GM12878 (cell line): ENCODE results near the gene PRAC2. TPM values are rescaled to one million over a fixed set of nuclear protein-coding genes. Genes with fewer than 3 reads are reported as not detected.

Source experiments
- ATAC-seq: fragments of 200-7000 bp; cut with Tn5 transposase; 3 replicates; pipeline ENCODE4 v1.9.1; 2020; ENCODE audit warnings: mild to moderate bottlenecking, moderate library complexity
- BruUV-seq: library from RNA; stranded (reverse); fragments of 400-500 nt; replicated peaks from 2 replicates; lab custom pipeline; 2021; lab: Mats Ljungman, UMichigan
- CTCF ChIA-PET: fragments of 300-600 bp; sonication (Branson Sonifier 250); formaldehyde crosslinking; extraction: SDS; loops from one replicate; lab custom pipeline; 2021; ENCODE audit warnings: inconsistent platforms; lab: Yijun Ruan, JAX
- POLR2A ChIA-PET: fragments of 350-600 bp; formaldehyde crosslinking; extraction: SDS; loops from one replicate; lab custom pipeline; 2021; ENCODE audit warnings: inconsistent platforms; lab: Charles Lee
- RAD21 ChIA-PET: fragments of 300-600 bp; sonication (Branson Sonifier 250); formaldehyde crosslinking; loops from one replicate; lab custom pipeline; 2023; ENCODE audit warnings: antibody characterized with exemption; ENCODE audit not compliant: unreplicated experiment; lab: Charles Lee
- SMC1A ChIA-PET: fragments of 300-600 bp; sonication (Branson Sonifier 250); formaldehyde crosslinking; loops from one replicate; lab custom pipeline; 2023; ENCODE audit not compliant: unreplicated experiment, uncharacterized antibody; lab: Charles Lee
- DNase-seq: peaks from one replicate; pipeline ENCODE4 v3.0.0-alpha.2; 2011; ENCODE audit warnings: low read depth, low spot score
- FAIRE-seq: peaks from 3 replicates; lab custom pipeline; 2011; peaks lifted over from hg19 to GRCh38; lab: Jason Lieb, UNC
- H2AFZ ChIP-seq: 2 replicates; pipeline ENCODE4 v1.6.0; 2011; ENCODE audit warnings: low read depth, low read length, control low read depth; ENCODE audit not compliant: control insufficient read depth
- H3K27ac ChIP-seq: 2 replicates; pipeline ENCODE4 v1.5.1; 2011; ENCODE audit warnings: control low read depth; ENCODE audit not compliant: control insufficient read depth, insufficient read depth
- H3K27me3 ChIP-seq, 2 experiments: replicated peaks in 1 of 2; 2 replicates each; pipeline versions ENCODE4 v1.6.0 to v1.6.1; 2011; ENCODE audit warnings: low read length in 1 of 2; ENCODE audit not compliant: control insufficient read depth in 2 of 2, insufficient read depth in 2 of 2
- H3K36me3 ChIP-seq, 2 experiments: 2 replicates each; pipeline ENCODE4 v1.5.1; 2011; ENCODE audit warnings: low read length in 1 of 2; ENCODE audit not compliant: control insufficient read depth in 2 of 2, insufficient read depth in 2 of 2
- H3K4me1 ChIP-seq: 2 replicates; pipeline ENCODE4 v1.6.1; 2011; ENCODE audit warnings: mild to moderate bottlenecking, low read length, moderate library complexity, mixed read lengths; ENCODE audit not compliant: control insufficient read depth, insufficient read depth
- H3K4me2 ChIP-seq: 2 replicates; pipeline ENCODE4 v1.6.0; 2011; ENCODE audit warnings: control low read depth; ENCODE audit not compliant: control insufficient read depth, insufficient read depth
- H3K4me3 ChIP-seq: fragments of 200-600 bp; sonication (generic); 2 replicates; pipeline ENCODE4 v1.5.1; 2016
- H3K79me2 ChIP-seq: 2 replicates; pipeline ENCODE4 v1.6.0; 2011; ENCODE audit warnings: low read length; ENCODE audit not compliant: control insufficient read depth, insufficient read depth
- H3K9ac ChIP-seq: 2 replicates; pipeline ENCODE4 v1.8.0; 2011; ENCODE audit warnings: low read length, control low read depth, mixed read lengths; ENCODE audit not compliant: control insufficient read depth, insufficient read depth
- H3K9me3 ChIP-seq: replicated peaks from 3 replicates; pipeline ENCODE4 v1.5.1; 2011; ENCODE audit warnings: mild to moderate bottlenecking, low read length; ENCODE audit not compliant: control insufficient read depth, insufficient read depth
- H4K20me1 ChIP-seq: 2 replicates; pipeline ENCODE4 v1.6.0; 2011; ENCODE audit not compliant: control insufficient read depth, insufficient read depth
- BCL3 ChIP-seq: IDR thresholded peaks from 2 replicates; pipeline ENCODE4 v1.6.1; 2011; ENCODE audit warnings: borderline replicate concordance, low read depth, mild to moderate bottlenecking, moderate library complexity, low read length; ENCODE audit not compliant: insufficient read depth, poor library complexity, severe bottlenecking
- CEBPB ChIP-seq, 2 experiments: fragments of 150-350 bp in 1 of 2; IDR thresholded peaks; 2 replicates each; pipeline ENCODE4 v1.6.1; 2012 to 2014; ENCODE audit warnings: low read depth in 2 of 2, low read length in 2 of 2, borderline replicate concordance in 1 of 2, inconsistent platforms in 1 of 2
- FOS ChIP-seq: IDR thresholded peaks from 3 replicates; pipeline ENCODE4 v1.6.1; 2011; ENCODE audit warnings: borderline replicate concordance; ENCODE audit not compliant: insufficient read length; ENCODE audit errors: extremely low read depth
- IKZF2 ChIP-seq, 2 experiments: fragments of 450-650 bp; IDR thresholded peaks; 2 replicates each; pipeline ENCODE4 v1.6.1; 2017; ENCODE audit warnings: mild to moderate bottlenecking in 2 of 2, moderate library complexity in 2 of 2
- MAX ChIP-seq: IDR thresholded peaks from 2 replicates; pipeline ENCODE4 v1.6.1; 2012; ENCODE audit warnings: low read depth, low read length, improper control_type of control experiment
- NFIC ChIP-seq: IDR thresholded peaks from 2 replicates; pipeline ENCODE4 v1.6.1; 2012; ENCODE audit warnings: low read depth, mild to moderate bottlenecking, inconsistent platforms, low read length, moderate library complexity
- NFXL1 ChIP-seq: fragments of 450-650 bp; IDR thresholded peaks from 2 replicates; pipeline ENCODE4 v1.6.1; 2017; ENCODE audit warnings: antibody characterized with exemption, mild to moderate bottlenecking, borderline replicate concordance
- NFYA ChIP-seq: IDR thresholded peaks from 2 replicates; pipeline ENCODE4 v1.6.1; 2011; ENCODE audit warnings: low read depth, mild to moderate bottlenecking, low read length, improper control_type of control experiment, borderline replicate concordance
- NFYB ChIP-seq: IDR thresholded peaks from 2 replicates; pipeline ENCODE4 v1.6.1; 2011; ENCODE audit warnings: low read depth, mild to moderate bottlenecking, low read length, improper control_type of control experiment, moderate library complexity; ENCODE audit not compliant: insufficient read depth
- PBX3 ChIP-seq: IDR thresholded peaks from 2 replicates; pipeline ENCODE4 v1.6.1; 2011; ENCODE audit warnings: mild to moderate bottlenecking, low read depth, low read length, moderate library complexity; ENCODE audit not compliant: insufficient replicate concordance
- POLR2AphosphoS5 ChIP-seq: IDR thresholded peaks from 2 replicates; pipeline ENCODE4 v1.6.1; 2011; ENCODE audit warnings: mild to moderate bottlenecking, low read length, inconsistent platforms
- POU2F2 ChIP-seq: IDR thresholded peaks from 3 replicates; pipeline ENCODE4 v1.6.1; 2011; ENCODE audit warnings: low read depth, mild to moderate bottlenecking, low read length, borderline replicate concordance
- RELA ChIP-seq: fragments of 450-650 bp; IDR thresholded peaks from 2 replicates; pipeline ENCODE4 v1.8.0; 2014; ENCODE audit warnings: borderline replicate concordance; ENCODE audit not compliant: partially characterized antibody
- SMAD1 ChIP-seq: fragments of 450-650 bp; IDR thresholded peaks from 2 replicates; pipeline ENCODE4 v1.6.1; 2018; ENCODE audit warnings: mild to moderate bottlenecking, low read depth; ENCODE audit not compliant: partially characterized antibody
- SMARCA5 ChIP-seq: fragments of 450-650 bp; IDR thresholded peaks from 2 replicates; pipeline ENCODE4 v1.6.1; 2017; ENCODE audit warnings: mild to moderate bottlenecking
- SP1 ChIP-seq: IDR thresholded peaks from one replicate; pipeline ENCODE4 v1.6.1; 2011; ENCODE audit warnings: low read depth, low read length
- TBL1XR1 ChIP-seq: IDR thresholded peaks from 2 replicates; pipeline ENCODE4 v1.6.1; 2012; ENCODE audit warnings: low read depth, low read length, improper control_type of control experiment
- WGBS: methylation state at CpG from one replicate; pipeline ENCODE4 v1.1.6; 2016; ENCODE audit warnings: low lambda C conversion rate; ENCODE audit not compliant: insufficient replicate concordance, insufficient coverage; ENCODE audit errors: missing lambda C conversion rate; 5-methylcytosine and 5-hydroxymethylcytosine counted together
- in situ Hi-C: fragments of 300-500 bp; cut with MboI; formaldehyde crosslinking; loops from 9 replicates; pipeline ENCODE4 v1.14.3; 2018; ENCODE audit warnings: mixed read lengths
- intact Hi-C: fragments of 100-400 bp; cut with micrococcal nuclease; formaldehyde crosslinking; loops from one replicate; pipeline ENCODE4 v1.14.2; 2022; ENCODE audit not compliant: unreplicated experiment
- polyA plus RNA-seq, 11 experiments: library from polyadenylated mRNA; depleted of rRNA in 4 of 11; unstranded in 6 of 11; stranded (reverse) in 5 of 11; fragments of >200 nt; fragmentation: Nextera tagmentation in 4 of 11; fragmentation: Illumina TruSeq in 1 of 11; extraction: Ambion mirVana in 4 of 11; extraction: Trizol in 1 of 11; gene quantifications; 1 replicate in 1 of 11; 2 replicates in 10 of 11; pipeline versions ENCODE4 v1.2.1 to v1.2.3, GENCODE V29; 2011 to 2016; ENCODE audit warnings: inconsistent platforms in 2 of 11, missing spikeins in 2 of 11, low read depth in 1 of 11
- total RNA-seq, 4 experiments: library from RNA; depleted of rRNA in 3 of 4; stranded (reverse); fragments of >200 nt in 3 of 4; fragmentation: Illumina TruSeq in 1 of 4; extraction: Trizol in 1 of 4; gene quantifications; 2 replicates each; pipeline versions ENCODE4 v1.2.1 to v1.2.3, GENCODE V29; 2013 to 2021

PRAC2 gene
- total and polyA plus RNA-seq, 10 of the 15 experiments (the other 5 are each of a cell fraction or from before 2014, with no cell fraction given) = 0.31 TPM; not detected in 9

GRCh38 chr17:48676963-48677558, 45.9 kb upstream of the PRAC2 start (continued):
- no peak for TF ChIP-seq POU2F2
- no peak for TF ChIP-seq POLR2AphosphoS5
- no peak for TF ChIP-seq SP1
- no peak for TF ChIP-seq SMAD1
- no peak for TF ChIP-seq MAX
- TF ChIP-seq, all 136 proteins: peak for 0

GRCh38 chr17:48678141-48678971, 44.6 kb upstream of the PRAC2 start:
- H3K4me3 ChIP-seq = no peak overlapping the region
- ChIA-PET RAD21 (interaction anchor here (0.7 to 5.3 kb wide), 25 partner anchors 8 to 357 kb away, joined by 3 to 93 read pairs (median 5); partner anchors contain the start of genes ATP5MC1 and PRAC2), POLR2A (interaction anchor here (0.6 to 1.0 kb wide), 3 partner anchors 169 to 595 kb away, joined by 3 to 10 read pairs (median 5); no protein-coding TSS in a partner anchor), CTCF (interaction anchor here (0.6 to 10.0 kb wide), 68 partner anchors 8 to 774 kb away, joined by 3 to 271 read pairs (median 4); partner anchors contain the start of genes PRAC1, PRAC2 and TTLL6), SMC1A (interaction anchor here (0.6 to 5.5 kb wide), 26 partner anchors 10 to 357 kb away, joined by 3 to 77 read pairs (median 4); partner anchors contain the start of gene PRAC2)
- WGBS = 5% methylated on average over 35 of the region's 41 CpGs
- intact Hi-C loops (loop anchor here (1.0 to 2.0 kb wide), 4 partner anchors 46 to 354 kb away; no protein-coding TSS in a partner anchor), in situ Hi-C loops (loop anchor here (5.0 kb wide), 1 partner anchor 204 kb away; no protein-coding TSS in a partner anchor)
- no peaks in the 10 kb centered on the region for H3K79me2 ChIP-seq
- DNase-seq (peak; percentile 9), FAIRE-seq (no peak), ATAC-seq (peak; percentile 99)
- H3K27ac ChIP-seq = no peak overlapping the region
- 0 out of 2 replicates have a peak, but pooled peaks cover 2% of the 10 kb centered on the region for H3K4me1 ChIP-seq
- no peaks in the 10 kb centered on the region for H3K36me3 ChIP-seq
- no peaks in the 10 kb centered on the region for H4K20me1 ChIP-seq
- peak overlapping the region; percentile 24; the same call in 1 of the 2 replicates for H2AFZ ChIP-seq
- peak overlapping the region; percentile 39 for H3K4me2 ChIP-seq
- no peaks in the 10 kb centered on the region for H3K9me3 ChIP-seq
- BruUV-seq = no TSS peak
- no peak overlapping the region for H3K9ac ChIP-seq
- no peaks in the 10 kb centered on the region; a peak in 1 of 4 replicates for H3K27me3 ChIP-seq
- no peak for TF ChIP-seq NFIC
- no peak for TF ChIP-seq SP1
- 0 out of 2 replicates have a peak, but pooled peaks have one; percentile 33 for TF ChIP-seq TBL1XR1
- no peak for TF ChIP-seq FOS
- TF ChIP-seq SMARCA5 = 0 out of 2 replicates have a peak, but pooled peaks have one; percentile 30
- TF ChIP-seq RELA = no peak
- no peak for TF ChIP-seq NFYB
- TF ChIP-seq CEBPB (IDR thresholded peaks at IDR 0.05; ENCODE audit: borderline replicate concordance in 1 of 2, low read depth in 2 of 2, low read length in 2 of 2) = no peak
- no peak for TF ChIP-seq BCL3
- no peak for TF ChIP-seq IKZF2 (IDR thresholded peaks at IDR 0.05)
- TF ChIP-seq NFYA = no peak
- no peak for TF ChIP-seq PBX3
- no peak for TF ChIP-seq NFXL1
